Mesenteric fat pad (tissue), 1 donor: ENCODE results near the gene SPEG. TPM values are rescaled to one million over a fixed set of nuclear protein-coding genes. Genes with fewer than 3 reads are reported as not detected.

Experiments
- DNase-seq: peaks from one replicate; pipeline ENCODE4 v3.0.0-alpha.2; 2020; ENCODE audit warnings: low spot score
- total RNA-seq: library from RNA; stranded (reverse); fragmentation: NEBNext Ultra II Directional; extraction: Animal tissue kit (Norgen Biotek cat#: 25700); gene quantifications from one replicate; pipeline ENCODE4 v1.2.1, GENCODE V29; 2021
- donor health status: DM: yes; HTN: yes; CAD: no.

SPEG gene
- total RNA-seq, 1 donor from 2014 or later, result 4.7 TPM

DNA sequence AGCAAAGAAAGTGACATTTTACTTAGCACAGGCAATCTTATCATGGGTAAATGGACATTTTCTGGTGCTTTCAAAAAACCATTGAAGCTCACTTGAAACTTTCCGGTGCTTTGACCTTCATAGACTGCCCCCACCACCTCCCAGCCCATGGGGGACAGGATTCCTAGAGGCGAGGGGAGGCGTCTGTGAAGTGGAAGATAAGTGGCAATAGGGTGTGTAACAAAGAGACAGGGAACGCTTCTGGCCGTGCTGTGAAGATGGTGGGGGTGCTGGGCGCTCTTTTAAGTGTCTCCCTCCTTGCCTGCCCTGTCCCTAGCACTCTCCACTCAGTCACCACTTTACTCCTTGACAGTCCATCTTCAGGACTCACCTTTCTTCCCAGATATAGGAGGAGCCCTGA is 40.6 kb downstream of the SPEG start:
- no peak for DNase-seq

DNA sequence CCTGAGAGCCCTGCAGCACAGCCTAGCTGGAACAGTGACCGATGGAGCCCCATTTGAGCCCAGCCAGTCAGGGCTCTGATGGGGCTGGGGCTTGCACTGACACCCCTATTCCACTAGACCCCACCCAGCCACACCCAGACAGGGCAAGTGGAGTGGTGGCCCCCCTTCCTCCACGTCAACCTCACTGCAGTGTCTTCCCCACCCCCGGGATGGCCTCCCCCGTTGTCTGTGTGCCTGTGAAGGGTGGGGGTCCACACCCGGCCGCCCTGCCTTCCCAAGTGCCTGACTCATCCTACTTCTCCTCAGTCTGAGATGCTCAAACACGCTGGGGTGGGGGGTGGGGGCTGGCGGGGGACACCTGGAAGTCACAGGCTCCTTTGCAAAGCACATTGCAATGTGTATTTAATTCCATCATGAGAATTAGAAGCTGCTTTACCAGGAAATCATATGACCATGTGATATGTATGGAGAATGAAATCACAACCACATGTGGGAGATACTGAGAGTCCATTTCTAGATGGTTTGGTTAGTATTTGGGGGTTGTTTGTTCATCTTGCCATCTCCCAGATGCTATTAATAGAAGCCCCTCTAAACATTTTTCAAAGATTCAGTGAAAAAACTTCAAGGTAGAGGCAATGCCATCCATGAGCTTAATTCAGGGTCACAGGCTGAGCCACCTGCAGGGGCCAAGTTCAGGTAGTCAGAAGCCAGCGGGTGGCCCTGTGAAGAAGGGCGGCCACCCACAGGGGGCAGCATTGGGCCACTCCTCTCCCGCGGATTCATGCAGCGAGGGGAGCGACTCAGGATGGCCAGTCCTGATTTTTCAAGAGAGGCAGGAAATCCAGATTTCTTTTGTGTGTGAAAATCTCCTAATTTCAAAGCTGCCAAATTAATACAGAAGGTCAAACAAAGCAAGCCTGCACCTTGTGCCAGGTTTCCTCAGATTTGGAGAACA is 41.3 kb downstream of the SPEG start:
- no peak for DNase-seq

DNA sequence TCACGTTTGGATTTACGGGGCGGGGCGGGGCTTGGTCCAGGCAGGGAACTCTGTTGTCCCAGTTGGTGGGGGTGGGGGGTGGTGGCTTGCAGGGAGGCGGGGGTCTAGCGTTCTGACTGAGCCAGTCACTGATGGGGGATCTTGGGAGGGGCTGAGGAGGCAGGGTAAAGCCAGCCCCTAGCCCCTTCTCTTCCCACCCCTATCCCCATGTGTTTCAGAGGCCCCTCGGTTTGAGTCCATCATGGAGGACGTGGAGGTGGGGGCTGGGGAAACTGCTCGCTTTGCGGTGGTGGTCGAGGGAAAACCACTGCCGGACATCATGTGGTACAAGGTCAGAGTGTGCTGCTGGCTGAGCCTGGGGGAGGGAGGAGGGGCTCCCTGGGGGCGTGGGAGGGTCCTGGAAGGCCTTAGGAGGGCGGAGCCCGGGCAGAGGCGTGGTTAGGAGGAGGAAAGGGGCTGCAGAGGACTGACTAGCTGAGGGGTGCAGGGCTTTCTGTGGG is 42.1 kb downstream of the SPEG start:
- DNase-seq, result no peak

DNA sequence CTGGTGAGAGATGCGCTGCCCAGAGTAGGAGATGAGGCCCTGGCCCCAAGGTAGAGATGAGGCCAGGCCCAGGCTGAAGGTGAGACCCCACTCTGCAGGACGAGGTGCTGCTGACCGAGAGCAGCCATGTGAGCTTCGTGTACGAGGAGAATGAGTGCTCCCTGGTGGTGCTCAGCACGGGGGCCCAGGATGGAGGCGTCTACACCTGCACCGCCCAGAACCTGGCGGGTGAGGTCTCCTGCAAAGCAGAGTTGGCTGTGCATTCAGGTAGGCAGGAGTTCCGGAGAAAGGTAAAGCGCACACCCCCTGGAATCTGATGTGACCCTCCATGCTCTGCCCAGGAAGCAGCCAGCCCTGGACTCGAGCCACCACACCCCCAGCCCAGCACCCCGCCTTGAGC is 42.5 kb downstream of the SPEG start:
- DNase-seq, result no peak

DNA sequence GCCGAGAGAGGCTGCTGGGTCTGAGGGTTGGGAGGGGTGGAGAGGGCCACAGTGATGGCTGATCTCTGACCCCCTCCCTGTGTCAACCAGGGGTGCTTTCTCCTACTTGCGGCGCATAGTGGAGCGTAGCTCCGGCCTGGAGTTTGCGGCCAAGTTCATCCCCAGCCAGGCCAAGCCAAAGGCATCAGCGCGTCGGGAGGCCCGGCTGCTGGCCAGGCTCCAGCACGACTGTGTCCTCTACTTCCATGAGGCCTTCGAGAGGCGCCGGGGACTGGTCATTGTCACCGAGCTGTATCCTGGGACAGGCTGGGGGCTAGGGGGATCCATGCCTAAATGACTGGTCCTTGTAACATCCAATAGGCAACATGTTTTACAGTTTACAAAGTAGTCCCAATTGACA is 43.2 kb downstream of the SPEG start:
- DNase-seq, result no peak

DNA sequence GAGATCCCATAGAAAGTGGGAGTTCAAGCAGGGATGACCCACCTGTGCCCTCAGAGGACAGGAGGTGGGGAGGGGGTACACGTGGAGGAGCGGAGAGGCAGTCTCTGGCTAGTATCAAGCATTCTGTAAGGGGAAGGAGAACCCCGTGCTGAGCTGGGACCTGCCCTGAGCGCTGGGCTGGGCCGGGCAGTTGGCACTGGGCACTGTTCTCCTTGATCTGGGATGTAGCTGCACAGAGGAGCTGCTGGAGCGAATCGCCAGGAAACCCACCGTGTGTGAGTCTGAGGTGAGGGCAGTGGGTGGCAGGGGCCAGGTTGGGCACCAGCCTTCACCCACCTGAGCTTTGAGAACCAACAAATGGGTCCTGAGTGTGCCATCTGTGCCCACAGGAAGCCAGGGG is 44.3 kb downstream of the SPEG start:
- no peak for DNase-seq

DNA sequence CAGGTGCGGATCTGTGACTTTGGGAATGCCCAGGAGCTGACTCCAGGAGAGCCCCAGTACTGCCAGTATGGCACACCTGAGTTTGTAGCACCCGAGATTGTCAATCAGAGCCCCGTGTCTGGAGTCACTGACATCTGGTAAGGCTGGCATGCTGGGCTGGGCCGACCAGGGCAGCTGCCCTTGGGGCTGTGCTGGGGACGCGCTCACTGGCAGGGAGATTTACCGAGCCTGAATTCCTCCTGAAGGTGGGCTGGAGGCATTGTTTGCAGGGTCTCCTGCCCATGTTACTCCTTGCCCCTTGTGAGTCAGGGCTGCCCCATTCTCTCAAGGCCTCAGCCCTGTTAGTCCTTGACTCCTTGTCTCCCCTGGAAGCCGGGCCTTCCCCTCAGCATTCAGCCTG is 45.4 kb downstream of the SPEG start:
- DNase-seq, result no peak

DNA sequence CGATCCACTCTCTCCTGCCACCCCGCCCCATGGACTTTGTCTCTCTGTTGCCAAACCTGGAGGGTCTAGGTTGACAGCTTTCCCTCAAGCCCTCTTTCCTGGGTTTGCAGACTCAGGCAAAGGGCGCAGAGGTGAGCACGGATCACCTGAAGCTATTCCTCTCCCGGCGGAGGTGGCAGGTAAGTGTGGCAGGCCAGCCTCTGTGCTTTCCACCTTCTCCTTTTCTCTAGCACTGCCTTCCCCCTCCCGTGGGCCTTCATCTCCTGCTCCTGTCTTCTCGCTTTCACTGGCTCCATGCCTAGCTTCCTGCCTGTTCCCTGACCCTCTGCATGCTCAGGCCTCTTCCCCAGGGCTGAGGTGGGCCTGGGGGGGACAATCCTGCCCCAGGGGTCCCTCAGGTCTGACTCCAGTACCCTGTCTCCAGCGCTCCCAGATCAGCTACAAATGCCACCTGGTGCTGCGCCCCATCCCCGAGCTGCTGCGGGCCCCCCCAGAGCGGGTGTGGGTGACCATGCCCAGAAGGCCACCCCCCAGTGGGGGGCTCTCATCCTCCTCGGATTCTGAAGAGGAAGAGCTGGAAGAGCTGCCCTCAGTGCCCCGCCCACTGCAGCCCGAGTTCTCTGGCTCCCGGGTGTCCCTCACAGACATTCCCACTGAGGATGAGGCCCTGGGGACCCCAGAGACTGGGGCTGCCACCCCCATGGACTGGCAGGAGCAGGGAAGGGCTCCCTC is 48.2 kb downstream of the SPEG start:
- DNase-seq, result no peak

DNA sequence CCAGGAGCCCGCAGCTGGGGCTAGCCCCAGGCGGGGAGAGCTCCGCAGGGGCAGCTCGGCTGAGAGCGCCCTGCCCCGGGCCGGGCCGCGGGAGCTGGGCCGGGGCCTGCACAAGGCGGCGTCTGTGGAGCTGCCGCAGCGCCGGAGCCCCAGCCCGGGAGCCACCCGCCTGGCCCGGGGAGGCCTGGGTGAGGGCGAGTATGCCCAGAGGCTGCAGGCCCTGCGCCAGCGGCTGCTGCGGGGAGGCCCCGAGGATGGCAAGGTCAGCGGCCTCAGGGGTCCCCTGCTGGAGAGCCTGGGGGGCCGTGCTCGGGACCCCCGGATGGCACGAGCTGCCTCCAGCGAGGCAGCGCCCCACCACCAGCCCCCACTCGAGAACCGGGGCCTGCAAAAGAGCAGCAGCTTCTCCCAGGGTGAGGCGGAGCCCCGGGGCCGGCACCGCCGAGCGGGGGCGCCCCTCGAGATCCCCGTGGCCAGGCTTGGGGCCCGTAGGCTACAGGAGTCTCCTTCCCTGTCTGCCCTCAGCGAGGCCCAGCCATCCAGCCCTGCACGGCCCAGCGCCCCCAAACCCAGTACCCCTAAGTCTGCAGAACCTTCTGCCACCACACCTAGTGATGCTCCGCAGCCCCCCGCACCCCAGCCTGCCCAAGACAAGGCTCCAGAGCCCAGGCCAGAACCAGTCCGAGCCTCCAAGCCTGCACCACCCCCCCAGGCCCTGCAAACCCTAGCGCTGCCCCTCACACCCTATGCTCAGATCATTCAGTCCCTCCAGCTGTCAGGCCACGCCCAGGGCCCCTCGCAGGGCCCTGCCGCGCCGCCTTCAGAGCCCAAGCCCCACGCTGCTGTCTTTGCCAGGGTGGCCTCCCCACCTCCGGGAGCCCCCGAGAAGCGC is 49.1 kb downstream of the SPEG start:
- no peak for DNase-seq

DNA sequence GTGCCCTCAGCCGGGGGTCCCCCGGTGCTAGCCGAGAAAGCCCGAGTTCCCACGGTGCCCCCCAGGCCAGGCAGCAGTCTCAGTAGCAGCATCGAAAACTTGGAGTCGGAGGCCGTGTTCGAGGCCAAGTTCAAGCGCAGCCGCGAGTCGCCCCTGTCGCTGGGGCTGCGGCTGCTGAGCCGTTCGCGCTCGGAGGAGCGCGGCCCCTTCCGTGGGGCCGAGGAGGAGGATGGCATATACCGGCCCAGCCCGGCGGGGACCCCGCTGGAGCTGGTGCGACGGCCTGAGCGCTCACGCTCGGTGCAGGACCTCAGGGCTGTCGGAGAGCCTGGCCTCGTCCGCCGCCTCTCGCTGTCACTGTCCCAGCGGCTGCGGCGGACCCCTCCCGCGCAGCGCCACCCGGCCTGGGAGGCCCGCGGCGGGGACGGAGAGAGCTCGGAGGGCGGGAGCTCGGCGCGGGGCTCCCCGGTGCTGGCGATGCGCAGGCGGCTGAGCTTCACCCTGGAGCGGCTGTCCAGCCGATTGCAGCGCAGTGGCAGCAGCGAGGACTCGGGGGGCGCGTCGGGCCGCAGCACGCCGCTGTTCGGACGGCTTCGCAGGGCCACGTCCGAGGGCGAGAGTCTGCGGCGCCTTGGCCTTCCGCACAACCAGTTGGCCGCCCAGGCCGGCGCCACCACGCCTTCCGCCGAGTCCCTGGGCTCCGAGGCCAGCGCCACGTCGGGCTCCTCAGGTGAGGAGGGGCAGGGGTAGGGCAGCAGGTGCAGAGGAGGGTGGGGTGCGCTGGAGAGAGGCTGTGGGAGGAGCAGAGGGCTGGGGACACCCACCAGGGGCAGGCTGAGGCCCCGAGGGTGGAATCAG is 49.9 kb downstream of the SPEG start:
- DNase-seq, result no peak

DNA sequence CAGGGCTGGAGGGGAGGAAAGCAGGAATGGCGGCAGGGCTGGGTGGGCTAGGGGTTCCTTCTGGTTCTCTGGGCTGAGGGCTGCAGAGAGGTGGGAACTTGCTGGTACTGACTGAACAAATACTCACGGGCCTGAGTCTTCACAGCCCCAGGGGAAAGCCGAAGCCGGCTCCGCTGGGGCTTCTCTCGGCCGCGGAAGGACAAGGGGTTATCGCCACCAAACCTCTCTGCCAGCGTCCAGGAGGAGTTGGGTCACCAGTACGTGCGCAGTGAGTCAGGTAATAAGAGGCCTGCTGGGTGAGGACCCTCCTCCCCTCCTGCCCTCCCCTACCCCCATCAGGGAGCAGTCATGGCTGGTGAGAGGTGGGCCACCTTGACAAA is 50.5 kb downstream of the SPEG start:
- no peak for DNase-seq

DNA sequence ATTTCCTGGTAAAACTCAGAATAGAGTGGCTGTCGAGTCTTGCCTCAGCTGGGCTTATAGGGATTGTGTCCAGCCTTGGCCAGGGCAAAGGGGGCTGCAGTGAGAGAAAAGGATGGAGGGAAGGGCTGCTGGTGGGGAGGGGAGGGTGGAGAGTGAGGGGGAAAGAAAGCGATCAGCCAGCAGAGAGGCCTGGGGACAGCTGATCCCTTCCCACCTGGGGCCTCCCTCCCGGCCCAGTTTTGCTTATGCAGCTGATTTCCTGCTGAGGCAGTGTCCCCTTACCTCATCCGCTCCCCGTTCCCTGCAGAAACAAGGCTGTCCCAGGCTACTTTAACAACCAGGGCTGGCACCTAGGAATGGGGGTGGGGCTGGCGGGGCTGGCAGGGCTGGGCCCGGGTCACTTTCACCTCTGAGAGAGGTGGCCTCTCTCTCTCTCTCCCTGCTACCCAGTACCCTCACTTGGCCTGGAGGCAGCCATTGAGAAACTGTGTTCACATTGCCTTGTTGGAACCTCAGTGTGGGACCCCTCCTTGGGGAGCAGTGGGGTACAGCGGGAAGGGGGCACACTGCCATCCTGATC is 51.8 kb downstream of the SPEG start:
- DNase-seq, result no peak

DNA sequence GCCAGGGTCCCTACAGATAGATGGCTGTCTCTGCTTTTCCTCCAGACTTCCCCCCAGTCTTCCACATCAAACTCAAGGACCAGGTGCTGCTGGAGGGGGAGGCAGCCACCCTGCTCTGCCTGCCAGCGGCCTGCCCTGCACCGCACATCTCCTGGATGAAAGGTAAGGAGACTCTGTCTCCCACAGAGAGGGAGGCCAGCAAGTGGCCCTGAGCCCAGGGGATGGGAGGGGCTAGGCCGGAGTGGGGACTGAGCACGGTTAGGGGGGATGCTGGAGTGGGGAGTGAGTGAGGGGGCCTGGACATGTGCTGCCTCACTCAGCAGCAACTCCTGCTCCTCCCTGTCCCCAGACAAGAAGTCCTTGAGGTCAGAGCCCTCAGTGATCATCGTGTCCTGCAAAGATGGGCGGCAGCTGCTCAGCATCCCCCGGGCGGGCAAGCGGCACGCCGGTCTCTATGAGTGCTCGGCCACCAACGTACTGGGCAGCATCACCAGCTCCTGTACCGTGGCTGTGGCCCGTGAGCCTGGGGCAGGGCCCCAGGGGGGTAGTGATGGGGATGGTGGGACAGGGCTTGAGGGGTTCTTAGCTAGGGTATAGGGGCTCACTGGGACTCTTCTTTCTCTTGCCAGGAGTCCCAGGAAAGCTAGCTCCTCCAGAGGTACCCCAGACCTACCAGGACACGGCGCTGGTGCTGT is 53.7 kb downstream of the SPEG start:
- no peak for DNase-seq

DNA sequence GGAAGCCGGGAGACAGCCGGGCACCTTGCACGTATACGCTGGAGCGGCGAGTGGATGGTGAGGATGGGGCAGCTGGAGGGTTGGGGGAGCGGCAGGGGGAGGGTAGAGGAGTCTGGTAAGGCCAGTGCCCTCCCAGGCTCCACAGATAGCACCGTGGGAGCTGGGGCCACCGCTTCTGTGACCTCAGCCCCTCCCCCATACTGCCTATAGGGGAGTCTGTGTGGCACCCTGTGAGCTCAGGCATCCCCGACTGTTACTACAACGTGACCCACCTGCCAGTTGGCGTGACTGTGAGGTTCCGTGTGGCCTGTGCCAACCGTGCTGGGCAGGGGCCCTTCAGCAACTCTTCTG is 54.2 kb downstream of the SPEG start:
- DNase-seq, result no peak

DNA sequence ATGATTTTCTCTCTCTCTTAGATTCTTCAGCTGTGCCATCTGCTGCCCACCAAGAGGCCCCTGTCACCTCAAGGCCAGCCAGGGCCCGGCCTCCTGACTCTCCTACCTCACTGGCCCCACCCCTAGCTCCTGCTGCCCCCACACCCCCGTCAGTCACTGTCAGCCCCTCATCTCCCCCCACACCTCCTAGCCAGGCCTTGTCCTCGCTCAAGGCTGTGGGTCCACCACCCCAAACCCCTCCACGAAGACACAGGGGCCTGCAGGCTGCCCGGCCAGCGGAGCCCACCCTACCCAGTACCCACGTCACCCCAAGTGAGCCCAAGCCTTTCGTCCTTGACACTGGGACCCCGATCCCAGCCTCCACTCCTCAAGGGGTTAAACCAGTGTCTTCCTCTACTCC is 54.7 kb downstream of the SPEG start:
- DNase-seq, result no peak

DNA sequence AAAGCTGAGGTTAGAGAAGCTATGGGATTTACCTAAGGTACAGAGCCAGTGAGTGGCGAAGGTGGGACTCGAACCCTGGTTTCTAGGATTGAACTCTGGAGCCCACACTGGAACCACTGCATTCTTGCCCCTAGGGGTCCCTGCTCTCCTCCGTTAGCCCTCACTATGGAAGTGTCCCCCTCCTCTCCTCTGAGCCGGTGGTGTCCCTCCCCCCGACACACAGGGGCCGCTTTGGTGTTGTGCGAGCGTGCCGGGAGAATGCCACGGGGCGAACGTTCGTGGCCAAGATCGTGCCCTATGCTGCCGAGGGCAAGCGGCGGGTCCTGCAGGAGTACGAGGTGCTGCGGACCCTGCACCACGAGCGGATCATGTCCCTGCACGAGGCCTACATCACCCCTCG is 55.5 kb downstream of the SPEG start:
- no peak for DNase-seq

DNA sequence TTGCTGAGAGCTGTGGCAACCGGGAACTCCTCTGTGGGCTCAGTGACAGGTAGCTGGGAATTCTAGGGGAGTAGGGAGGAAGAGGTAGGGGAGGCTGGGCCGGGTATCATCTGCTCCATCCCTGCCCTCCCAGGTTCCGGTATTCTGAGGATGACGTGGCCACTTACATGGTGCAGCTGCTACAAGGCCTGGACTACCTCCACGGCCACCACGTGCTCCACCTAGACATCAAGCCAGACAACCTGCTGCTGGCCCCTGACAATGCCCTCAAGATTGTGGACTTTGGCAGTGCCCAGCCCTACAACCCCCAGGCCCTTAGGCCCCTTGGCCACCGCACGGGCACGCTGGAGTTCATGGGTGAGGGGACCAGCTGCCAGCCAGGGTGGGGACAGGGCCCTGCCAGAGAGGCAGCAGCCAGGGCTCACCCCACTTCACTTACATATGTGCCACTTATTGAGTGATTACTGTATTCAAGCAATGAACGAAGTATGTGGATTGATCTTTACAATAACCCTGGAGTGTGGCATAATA is 56.0 kb downstream of the SPEG start:
- no peak for DNase-seq

DNA sequence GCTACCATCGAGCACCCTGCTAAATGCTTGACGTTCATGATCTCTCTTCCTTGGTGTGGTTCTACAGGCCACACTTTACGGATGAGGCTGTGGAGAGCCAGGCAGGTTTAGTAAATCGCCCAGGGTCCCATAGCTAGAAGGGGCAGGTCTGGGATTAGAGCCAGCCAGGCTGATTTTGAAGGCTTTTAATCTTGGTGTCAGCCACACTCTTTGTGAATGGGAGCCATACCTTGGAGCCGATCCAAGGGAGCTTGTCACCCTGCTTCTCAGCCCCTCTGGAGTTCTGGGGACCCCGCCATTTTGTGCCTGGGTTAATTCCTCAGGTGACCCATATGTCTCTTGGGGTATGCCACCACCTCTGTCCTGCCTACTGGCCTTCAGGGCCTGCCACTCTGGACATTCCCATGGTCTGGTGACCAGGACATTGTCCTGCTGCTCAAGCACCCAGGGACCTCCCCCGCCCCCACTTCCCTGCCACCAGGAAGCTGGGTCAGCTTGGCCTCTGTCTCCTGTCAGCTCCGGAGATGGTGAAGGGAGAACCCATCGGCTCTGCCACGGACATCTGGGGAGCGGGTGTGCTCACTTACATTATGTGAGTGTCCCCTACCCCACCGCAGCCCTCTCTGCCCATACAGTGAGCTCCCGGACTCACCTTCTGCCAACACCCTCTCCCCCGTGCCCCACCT is 56.8 kb downstream of the SPEG start:
- no peak for DNase-seq

DNA sequence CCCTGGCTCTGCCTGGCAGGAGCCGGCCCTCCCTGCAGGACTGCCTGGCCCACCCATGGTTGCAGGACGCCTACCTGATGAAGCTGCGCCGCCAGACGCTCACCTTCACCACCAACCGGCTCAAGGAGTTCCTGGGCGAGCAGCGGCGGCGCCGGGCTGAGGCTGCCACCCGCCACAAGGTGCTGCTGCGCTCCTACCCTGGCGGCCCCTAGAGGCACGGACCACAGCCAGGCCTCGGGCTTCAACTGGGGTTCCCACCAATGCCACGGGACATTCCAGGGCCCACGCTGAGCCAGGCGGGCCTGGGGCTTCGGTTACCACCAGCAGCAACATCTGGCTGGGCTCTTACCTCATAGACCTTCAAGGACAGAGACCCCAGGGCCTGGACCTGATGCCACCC is 57.9 kb downstream of the SPEG start:
- DNase-seq, result no peak
